ENCODE data around the gene MPND.

The MPND gene

DNA sequence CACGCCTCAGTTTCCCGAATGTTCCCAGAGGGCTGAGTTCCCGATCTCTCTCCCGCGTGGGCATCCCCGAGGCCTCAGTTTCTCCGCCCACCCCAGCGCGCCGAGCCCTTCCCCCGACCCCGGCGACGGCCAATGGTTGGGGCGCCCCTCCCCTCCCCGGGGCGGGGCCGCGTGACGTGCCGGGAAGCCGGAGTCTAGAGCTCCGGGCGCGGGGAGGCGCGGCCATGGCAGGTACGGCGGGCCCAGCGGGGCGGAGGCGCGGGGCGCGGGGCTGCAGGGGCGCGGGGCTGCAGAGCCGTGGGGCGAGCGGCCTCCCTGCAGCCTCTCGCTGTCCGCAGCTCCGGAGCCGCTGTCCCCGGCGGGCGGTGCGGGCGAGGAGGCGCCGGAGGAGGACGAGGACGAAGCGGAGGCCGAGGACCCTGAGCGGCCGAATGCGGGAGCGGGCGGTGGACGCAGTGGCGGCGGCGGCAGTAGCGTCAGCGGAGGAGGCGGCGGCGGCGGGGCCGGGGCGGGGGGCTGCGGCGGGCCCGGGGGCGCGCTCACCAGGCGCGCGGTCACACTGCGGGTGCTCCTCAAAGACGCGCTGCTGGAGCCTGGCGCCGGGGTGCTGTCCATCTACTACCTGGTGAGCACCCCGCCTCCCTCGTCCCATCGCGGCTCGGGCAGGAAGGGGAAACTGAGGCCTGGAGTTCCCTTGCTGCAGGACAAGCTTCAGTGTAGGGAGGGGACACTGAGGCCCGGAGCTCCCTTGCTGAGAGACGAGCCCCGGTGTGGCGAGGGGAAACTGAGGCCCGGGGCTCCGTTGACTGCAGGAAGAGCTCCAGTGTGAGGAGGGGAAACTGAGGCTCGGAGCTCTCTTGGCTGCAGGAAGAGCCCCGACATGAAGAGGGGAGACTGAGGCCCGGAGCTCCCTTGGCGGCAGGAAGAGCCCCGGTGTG, at the start of gene MPND:
TSS of gene MPND (plus strand) at position 193 of the 938 bp plus-strand sequence. CDS start at position 225, 32 bp downstream.
- peak; percentile 82 to 94 (median 90) for DNase-seq (ENCODE audit: low read depth in 3 of 3)

GRCh38 chr19:4294389-4294788, 49.0 kb upstream of the MPND start:
- DNase-seq (ENCODE audit: low read depth in 3 of 3), result no peak

DNA sequence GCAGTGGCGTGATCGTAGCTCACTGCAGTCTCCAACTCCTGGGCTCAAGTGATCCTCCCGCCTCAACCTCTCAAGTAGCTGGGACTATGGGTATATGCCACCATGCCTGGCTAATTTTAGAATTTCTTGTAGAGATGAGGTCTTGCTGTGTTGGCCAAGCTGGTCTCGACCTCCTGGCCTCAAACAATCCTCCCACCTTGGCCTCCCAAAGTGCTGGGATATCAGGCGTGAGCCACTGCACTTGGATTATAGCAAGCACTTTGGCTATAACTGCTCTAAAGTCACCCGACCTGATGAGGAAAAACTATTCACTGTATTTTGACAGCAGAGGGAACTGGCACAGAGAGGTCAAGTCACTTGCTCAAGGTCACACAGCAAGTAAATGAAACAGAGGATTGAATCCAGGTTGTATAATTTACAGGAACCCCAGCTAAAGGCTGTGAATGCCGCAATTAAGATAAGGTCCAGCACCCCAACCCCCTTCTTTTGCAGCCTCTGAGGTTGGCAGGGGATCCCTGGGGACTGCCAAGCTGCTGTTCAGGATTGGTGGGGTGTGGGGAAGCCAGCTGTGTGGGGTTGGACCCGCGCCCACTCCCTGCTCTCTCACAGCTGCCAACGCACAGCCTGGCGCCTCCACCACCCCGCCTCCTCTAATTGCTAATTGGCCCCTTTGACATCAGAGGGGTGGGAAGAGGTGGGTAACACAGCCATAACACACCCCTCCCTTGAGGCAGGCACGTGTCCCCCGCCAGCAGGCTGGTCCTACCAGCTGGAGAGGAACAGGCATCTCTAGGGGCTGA, 47.2 kb upstream of the MPND start:
- DNase-seq (ENCODE audit: low read depth in 3 of 3), result no peak

DNA sequence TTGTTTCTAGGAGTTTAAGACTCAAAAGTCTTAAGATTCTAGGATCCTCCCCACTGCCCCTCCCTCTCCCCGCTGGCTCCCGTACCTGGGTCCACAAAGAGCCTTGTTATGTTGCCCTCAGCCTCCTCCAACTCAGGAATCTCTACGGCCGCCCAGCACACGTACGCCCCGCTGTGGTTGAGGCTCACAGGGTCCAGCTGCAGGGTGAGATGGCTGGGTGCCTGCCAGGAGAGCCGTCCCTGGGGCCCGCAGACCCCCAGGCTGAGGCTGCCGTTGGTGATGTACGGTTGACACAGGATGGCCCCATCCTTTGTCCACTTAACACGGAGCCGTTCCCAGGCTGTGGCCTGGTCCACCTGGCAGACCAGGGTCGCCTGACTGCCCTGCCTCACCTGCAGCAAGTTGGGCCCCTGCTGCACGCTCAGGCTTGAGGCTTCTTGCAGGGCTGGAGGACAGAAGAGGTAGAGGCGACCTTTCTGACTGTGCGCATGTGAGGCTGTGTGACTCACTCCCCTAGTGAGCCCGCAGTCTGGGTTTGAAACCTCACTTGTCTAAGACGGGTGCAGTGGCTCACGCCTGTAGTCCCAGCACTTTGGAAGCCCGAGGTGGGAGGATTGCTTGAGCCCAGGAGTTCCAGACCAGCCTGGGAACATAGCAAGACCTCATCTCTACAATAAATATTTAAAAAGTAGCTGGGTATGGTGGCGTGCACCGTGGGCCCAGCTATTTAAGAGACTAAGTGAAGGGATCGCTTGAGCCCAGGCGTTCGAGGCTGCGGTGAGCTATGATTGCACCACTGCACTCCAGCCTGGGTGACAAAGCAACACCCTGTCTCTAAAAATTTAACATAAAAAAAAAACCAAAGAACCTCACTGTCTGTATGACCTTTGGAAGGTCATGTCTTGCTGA, 45.2 kb upstream of the MPND start:
- peak in 1 of 3 donors; percentile 22 for DNase-seq (ENCODE audit: low read depth in 3 of 3)

DNA sequence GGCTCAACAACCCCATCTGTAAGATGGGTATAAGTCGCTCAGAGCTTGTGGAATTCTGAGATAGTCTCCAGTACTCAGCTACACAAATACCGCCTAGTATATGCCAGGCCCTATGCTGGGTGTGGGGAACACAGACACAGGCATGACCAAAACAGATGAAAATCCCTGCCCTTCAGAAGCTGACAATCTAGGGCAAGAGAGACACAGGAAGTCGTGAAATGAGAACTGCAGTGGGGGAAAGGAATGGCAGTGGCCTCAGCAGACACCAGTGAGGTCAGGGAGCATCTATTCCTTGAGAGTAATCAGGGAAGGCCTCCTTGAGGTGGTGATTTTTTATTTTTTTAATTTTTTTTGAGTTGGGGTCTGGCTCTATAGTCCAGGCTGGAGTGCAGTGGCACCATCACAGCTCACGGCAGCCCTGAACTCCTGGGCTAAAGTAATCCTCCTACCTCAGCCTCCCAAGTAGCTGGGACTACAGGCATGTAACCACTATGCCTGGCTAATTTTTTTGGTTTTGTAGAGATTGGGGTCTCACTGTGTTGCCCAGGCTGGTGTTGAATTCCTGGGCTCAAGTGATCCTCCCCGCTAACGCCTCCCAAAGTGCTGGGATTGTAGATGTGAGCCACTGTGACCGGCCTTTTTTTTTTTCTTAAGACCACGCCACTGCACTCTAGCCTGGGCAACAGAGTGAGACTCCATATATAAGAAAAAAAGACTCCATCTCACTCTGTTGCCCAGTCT, 44.4 kb upstream of the MPND start:
- no peak for DNase-seq (ENCODE audit: low read depth in 3 of 3)

- no peak for DNase-seq (ENCODE audit: low read depth in 3 of 3)
Observed at GRCh38 chr19:4300589-4300988, 42.8 kb upstream of the MPND start.

- DNase-seq (ENCODE audit: low read depth in 3 of 3), result no peak
Observed at GRCh38 chr19:4301590-4302242, 41.6 kb upstream of the MPND start.

- no peak for DNase-seq (ENCODE audit: low read depth in 3 of 3)
Observed at GRCh38 chr19:4302243-4302640, 41.1 kb upstream of the MPND start, which contains the start of gene TMIGD2. TSS of gene TMIGD2 (minus strand) at chr19:4302389. CDS start at chr19:4302385, 4 bp downstream.

- no peak for DNase-seq (ENCODE audit: low read depth in 3 of 3)
Observed at GRCh38 chr19:4303819-4304537, 39.4 kb upstream of the MPND start.

- peak; percentile 58 to 67 (median 60) for DNase-seq (ENCODE audit: low read depth in 3 of 3)
Observed at GRCh38 chr19:4304538-4305256, 38.7 kb upstream of the MPND start, which contains the start of gene FSD1. TSS of gene FSD1 (plus strand) at chr19:4304598. CDS start at chr19:4304747, 149 bp downstream.

- no peak for DNase-seq (ENCODE audit: low read depth in 3 of 3)
Observed at GRCh38 chr19:4305257-4305612, 38.1 kb upstream of the MPND start.

- DNase-seq (ENCODE audit: low read depth in 3 of 3), result no peak
Observed at GRCh38 chr19:4305659-4306058, 37.7 kb upstream of the MPND start.

- no peak for DNase-seq (ENCODE audit: low read depth in 3 of 3)
Observed at GRCh38 chr19:4310247-4311121, 32.9 kb upstream of the MPND start.

DNA sequence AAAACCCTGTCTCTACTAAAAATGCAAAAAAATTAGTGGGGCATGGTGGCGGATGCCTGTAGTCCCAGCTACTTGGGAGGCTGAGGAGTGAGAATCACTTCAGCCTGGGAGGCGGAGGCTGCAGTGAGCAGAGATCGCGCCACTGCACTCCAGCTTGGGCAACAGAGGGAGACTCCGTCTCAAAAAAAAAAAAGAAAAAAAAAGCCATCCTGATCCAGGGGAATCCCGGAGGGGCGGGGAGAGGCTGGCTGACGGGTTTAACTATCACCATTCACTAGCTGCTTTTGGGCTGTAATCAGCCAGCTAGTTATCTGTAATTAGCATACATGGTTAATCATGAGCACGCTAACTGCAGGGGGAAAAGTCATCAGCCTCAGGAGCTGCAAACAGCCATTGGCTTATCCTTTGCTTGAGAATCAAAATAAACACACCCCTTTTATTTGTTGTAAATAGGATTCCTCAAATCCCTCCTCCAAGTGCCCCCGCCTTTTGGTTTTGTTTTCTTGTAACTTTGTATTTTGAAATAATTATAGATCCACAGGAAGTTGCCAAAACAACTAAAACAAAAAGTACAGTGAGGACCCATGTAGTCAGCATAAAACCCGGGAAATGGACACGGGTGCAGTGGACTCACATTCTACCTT, 29.4 kb upstream of the MPND start:
- DNase-seq (ENCODE audit: low read depth in 3 of 3), result no peak

GRCh38 chr19:4316956-4317355, 26.4 kb upstream of the MPND start:
- no peak for DNase-seq (ENCODE audit: low read depth in 3 of 3)

DNA sequence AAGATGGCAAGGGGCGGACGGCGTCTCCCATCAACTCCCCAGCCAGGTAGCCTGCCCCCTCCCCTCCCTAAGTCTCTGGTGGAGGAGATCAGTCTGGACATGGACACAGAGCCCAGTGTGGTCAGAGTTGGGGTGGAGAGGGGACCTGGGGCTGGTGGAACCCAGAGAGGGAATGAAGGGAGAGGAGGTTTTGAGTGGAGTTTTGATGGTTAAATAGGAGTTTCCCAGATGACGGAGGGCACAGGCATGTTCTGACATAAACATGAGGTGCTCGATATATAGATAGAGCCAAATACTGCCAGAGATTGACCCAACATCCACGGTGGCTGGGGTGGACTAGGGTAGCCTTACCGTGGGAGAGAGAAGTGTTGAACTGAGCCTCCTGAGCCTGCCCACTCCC, 24.9 kb upstream of the MPND start:
- no peak for DNase-seq (ENCODE audit: low read depth in 3 of 3)

GRCh38 chr19:4319067-4319718, 24.2 kb upstream of the MPND start:
- no peak for DNase-seq (ENCODE audit: low read depth in 3 of 3)
